OCI-LY7 (cell line): ENCODE measurements around the gene NOL8. TPM values are rescaled to one million over a fixed set of nuclear protein-coding genes. Genes with fewer than 3 reads are reported as not detected.

Source experiments
- BruUV-seq: library from RNA; stranded (reverse); fragments of 400-500 nt; replicated peaks from 2 replicates; lab custom pipeline; 2021; lab: Mats Ljungman, UMichigan
- CTCF ChIA-PET: fragments of 300-600 bp; sonication (Branson Sonifier 250); formaldehyde crosslinking; loops from one replicate; lab custom pipeline; 2022; ENCODE audit warnings: antibody characterized with exemption; ENCODE audit not compliant: unreplicated experiment; lab: Charles Lee
- POLR2A ChIA-PET: fragments of 300-600 bp; sonication (Branson Sonifier 250); formaldehyde crosslinking; loops from one replicate; lab custom pipeline; 2022; ENCODE audit warnings: antibody characterized with exemption; lab: Charles Lee
- DNase-seq: peaks from one replicate; pipeline ENCODE4 v3.0.0-alpha.2; 2015; ENCODE audit warnings: low spot score
- H2AFZ ChIP-seq: fragments of 200-600 bp; sonication (generic), shearing (Covaris generic); 2 replicates; pipeline ENCODE4 v1.6.1; 2014; ENCODE audit warnings: mild to moderate bottlenecking, antibody characterized with exemption, low read length, moderate library complexity
- H3K27ac ChIP-seq: fragments of 200-600 bp; sonication (generic); 2 replicates; pipeline ENCODE4 v1.5.1; 2014; ENCODE audit warnings: mixed run types, low read depth, mild to moderate bottlenecking, moderate library complexity, low read length, inconsistent platforms; ENCODE audit not compliant: poor library complexity, severe bottlenecking
- H3K36me3 ChIP-seq: fragments of 200-600 bp; sonication (generic); 2 replicates; pipeline ENCODE4 v1.6.1; 2014; ENCODE audit warnings: mild to moderate bottlenecking, antibody characterized with exemption, low read length, moderate library complexity, mixed read lengths; ENCODE audit not compliant: insufficient read depth
- H3K4me1 ChIP-seq: fragments of 200-600 bp; sonication (generic); 2 replicates; pipeline ENCODE4 v1.5.1; 2014; ENCODE audit warnings: mild to moderate bottlenecking, low read length; ENCODE audit not compliant: insufficient read depth, poor library complexity, severe bottlenecking
- H3K4me2 ChIP-seq: fragments of 200-600 bp; sonication (generic); 2 replicates; pipeline ENCODE4 v1.6.1; 2014; ENCODE audit warnings: mild to moderate bottlenecking, low read length
- H3K4me3 ChIP-seq: fragments of 200-600 bp; sonication (generic); 2 replicates; pipeline ENCODE4 v1.5.1; 2014; ENCODE audit warnings: mild to moderate bottlenecking, low read depth, low read length; ENCODE audit not compliant: poor library complexity, severe bottlenecking
- H3K79me2 ChIP-seq: fragments of 200-600 bp; sonication (generic); 2 replicates; pipeline ENCODE4 v1.6.1; 2016; ENCODE audit warnings: low read depth, mild to moderate bottlenecking, low read length, moderate library complexity, mixed read lengths; ENCODE audit not compliant: insufficient read depth
- H3K9me2 ChIP-seq: fragments of 200-600 bp; sonication (generic); 2 replicates; pipeline ENCODE4 v1.6.1; 2016; ENCODE audit warnings: mild to moderate bottlenecking, low read length, mixed read lengths; ENCODE audit not compliant: insufficient read depth
- H3K9me3 ChIP-seq: fragments of 200-600 bp; sonication (generic); 2 replicates; pipeline ENCODE4 v1.6.1; 2014; ENCODE audit warnings: mild to moderate bottlenecking, mixed run types, low read length, mixed read lengths
- H4K20me1 ChIP-seq: fragments of 200-600 bp; sonication (generic); 2 replicates; pipeline ENCODE4 v1.6.1; 2014; ENCODE audit warnings: mild to moderate bottlenecking, antibody characterized with exemption, low read length, moderate library complexity, mixed read lengths; ENCODE audit not compliant: insufficient read depth
- EZH2phosphoT487 ChIP-seq: fragments of 200-600 bp; sonication (generic); IDR thresholded peaks from 2 replicates; pipeline ENCODE4 v1.6.1; 2018; ENCODE audit warnings: low read depth, borderline replicate concordance, mild to moderate bottlenecking, mixed run types, antibody characterized with exemption, low read length, moderate library complexity, mixed read lengths
- intact Hi-C: fragments of 100-400 bp; cut with micrococcal nuclease; formaldehyde crosslinking; loops from one replicate; pipeline ENCODE4 v1.10.0; 2022; ENCODE audit not compliant: unreplicated experiment
- total RNA-seq, 2 experiments: library from RNA; depleted of rRNA in 1 of 2; stranded (reverse); fragments of >200 nt in 1 of 2; shearing (Covaris generic) in 1 of 2; gene quantifications; 2 replicates each; pipeline ENCODE4 v1.2.3, GENCODE V29; 2014 to 2022
- TF ChIP-seq, protein P1 (sequence below): fragments of 200-600 bp; sonication (generic); conservative IDR thresholded peaks from 2 replicates; pipeline ENCODE4 v1.5.1; 2014; ENCODE audit warnings: mild to moderate bottlenecking, antibody characterized with exemption, low read length, moderate library complexity, mixed read lengths

Gene NOL8
- total RNA-seq, 2 experiments from 2014 or later: 29.3 to 63.6 TPM

DNA sequence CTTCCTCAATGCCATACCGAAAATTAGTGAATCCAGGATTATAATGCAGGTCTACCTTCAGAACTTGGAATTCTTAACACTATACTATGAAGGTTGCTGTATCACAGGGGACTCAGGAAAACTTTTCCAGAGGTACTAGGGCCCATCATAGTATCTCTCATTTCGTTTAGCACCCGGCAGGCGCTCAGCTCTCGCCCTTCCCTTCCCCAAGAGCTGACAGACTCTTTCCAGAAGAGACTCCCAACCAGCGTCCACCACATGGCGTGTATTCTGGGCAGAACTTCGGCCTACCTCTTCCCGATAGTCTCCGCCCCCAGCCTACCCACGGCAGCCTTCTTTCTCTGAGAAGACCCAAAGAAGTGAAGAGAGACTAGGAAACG, 271 bp downstream of the NOL8 start:
- intact Hi-C loops: loop anchor here (1.0 to 10.0 kb wide), 2 partner anchors 32 to 190 kb away; partner anchors contain the start of gene IARS1
- Histone ChIP-seq H2AFZ (peak overlapping the region; percentile 81), H3K9me3 (no peaks in the 10 kb centered on the region), H3K36me3 (peaks cover 31% of the 10 kb centered on the region), H3K27ac (peak overlapping the region; percentile 61), H4K20me1 (no peaks in the 10 kb centered on the region), H3K9me2 (no peaks in the 10 kb centered on the region), H3K4me1 (peaks cover 29% of the 10 kb centered on the region), H3K79me2 (peaks cover 71% of the 10 kb centered on the region), H3K4me3 (peak overlapping the region; percentile 92), H3K4me2 (peak overlapping the region; percentile 84)
- TF ChIP-seq EZH2phosphoT487: no peak
- TF ChIP-seq, protein P1, sequence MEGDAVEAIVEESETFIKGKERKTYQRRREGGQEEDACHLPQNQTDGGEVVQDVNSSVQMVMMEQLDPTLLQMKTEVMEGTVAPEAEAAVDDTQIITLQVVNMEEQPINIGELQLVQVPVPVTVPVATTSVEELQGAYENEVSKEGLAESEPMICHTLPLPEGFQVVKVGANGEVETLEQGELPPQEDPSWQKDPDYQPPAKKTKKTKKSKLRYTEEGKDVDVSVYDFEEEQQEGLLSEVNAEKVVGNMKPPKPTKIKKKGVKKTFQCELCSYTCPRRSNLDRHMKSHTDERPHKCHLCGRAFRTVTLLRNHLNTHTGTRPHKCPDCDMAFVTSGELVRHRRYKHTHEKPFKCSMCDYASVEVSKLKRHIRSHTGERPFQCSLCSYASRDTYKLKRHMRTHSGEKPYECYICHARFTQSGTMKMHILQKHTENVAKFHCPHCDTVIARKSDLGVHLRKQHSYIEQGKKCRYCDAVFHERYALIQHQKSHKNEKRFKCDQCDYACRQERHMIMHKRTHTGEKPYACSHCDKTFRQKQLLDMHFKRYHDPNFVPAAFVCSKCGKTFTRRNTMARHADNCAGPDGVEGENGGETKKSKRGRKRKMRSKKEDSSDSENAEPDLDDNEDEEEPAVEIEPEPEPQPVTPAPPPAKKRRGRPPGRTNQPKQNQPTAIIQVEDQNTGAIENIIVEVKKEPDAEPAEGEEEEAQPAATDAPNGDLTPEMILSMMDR: no peak
- BruUV-seq: TSS peak; percentile 83
- POLR2A ChIA-PET: interaction anchor here (1.4 kb wide), 1 partner anchor 23 kb away, joined by 4 read pairs; no protein-coding TSS in a partner anchor
- CTCF ChIA-PET: interaction anchor here (0.6 kb wide), 1 partner anchor 144 kb away, joined by 3 read pairs; no protein-coding TSS in a partner anchor
- no peak for DNase-seq

DNA sequence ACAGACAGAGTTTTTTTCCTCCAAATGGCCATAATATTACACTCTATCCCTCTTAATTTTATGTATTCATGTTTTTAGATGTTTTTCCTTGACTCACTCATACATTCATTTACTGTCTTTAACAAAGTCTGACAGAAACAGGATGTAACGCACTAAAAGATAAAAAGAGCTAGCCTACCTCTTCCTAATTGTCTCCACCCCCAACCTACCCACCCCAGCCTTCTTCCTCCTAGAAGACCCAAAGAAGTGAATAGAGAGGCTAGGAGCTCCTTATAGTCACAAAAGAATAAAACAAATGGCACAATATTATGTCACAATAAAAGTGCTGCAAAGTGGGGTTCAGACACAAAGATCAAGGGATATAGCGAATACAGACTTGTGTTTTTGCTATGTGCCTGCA, 719 bp downstream of the NOL8 start:
- POLR2A ChIA-PET: interaction anchor here (1.4 kb wide), 1 partner anchor 22 kb away, joined by 4 read pairs; no protein-coding TSS in a partner anchor
- DNase-seq: peak; percentile 10
- TF ChIP-seq, protein P1: no peak
- no peak for TF ChIP-seq EZH2phosphoT487

DNA sequence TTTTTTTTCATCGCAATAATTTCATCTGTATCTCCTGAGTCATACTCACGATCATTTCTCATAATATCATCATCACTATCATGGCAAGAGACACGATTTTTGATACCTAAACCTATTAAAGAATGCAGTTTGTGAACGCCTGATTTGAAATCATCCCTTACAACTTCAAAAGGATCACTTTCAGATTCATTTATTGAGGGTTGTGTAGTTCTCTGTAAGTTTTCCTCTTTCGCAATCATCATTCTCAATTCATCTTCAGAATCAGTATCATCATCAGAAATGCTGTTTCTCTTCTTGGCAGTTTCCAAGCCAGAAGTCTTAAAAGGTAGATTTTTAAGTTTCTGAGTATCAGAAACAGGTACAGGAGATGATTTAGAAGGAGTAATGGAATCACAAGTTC, 9.7 kb downstream of the NOL8 start:
- no peak for DNase-seq
- BruUV-seq: no TSS peak
- Histone ChIP-seq H3K79me2 (peaks cover 7% of the 10 kb centered on the region; the same call in 1 of the 2 replicates), H3K9me3 (no peaks in the 10 kb centered on the region), H3K4me3 (no peak overlapping the region), H3K4me1 (no peaks in the 10 kb centered on the region), H3K27ac (no peak overlapping the region), H2AFZ (no peak overlapping the region), H3K4me2 (no peak overlapping the region), H3K36me3 (peaks cover 93% of the 10 kb centered on the region), H4K20me1 (peaks cover 5% of the 10 kb centered on the region), H3K9me2 (no peaks in the 10 kb centered on the region)
- TF ChIP-seq EZH2phosphoT487: no peak
- TF ChIP-seq, protein P1: no peak
- ChIA-PET POLR2A (interaction anchor here (0.6 kb wide), 1 partner anchor 18 kb away, joined by 4 read pairs; no protein-coding TSS in a partner anchor), CTCF (no interaction called here)
- intact Hi-C loops: no loop called here

More for the DNA sequence above, 719 bp downstream of the NOL8 start:
- no peaks in the 10 kb centered on the region for H3K9me3 ChIP-seq
- H4K20me1 ChIP-seq: no peaks in the 10 kb centered on the region
- peak overlapping the region; percentile 92 for H3K4me3 ChIP-seq
- intact Hi-C loops: loop anchor here (10.0 kb wide), 1 partner anchor 190 kb away; no protein-coding TSS in a partner anchor
- H3K27ac ChIP-seq: peak overlapping the region; percentile 61
- H3K4me2 ChIP-seq: peak overlapping the region; percentile 84
- peaks cover 69% of the 10 kb centered on the region for H3K79me2 ChIP-seq
- peaks cover 36% of the 10 kb centered on the region for H3K36me3 ChIP-seq
- BruUV-seq: no TSS peak
- no peaks in the 10 kb centered on the region for H3K9me2 ChIP-seq
- CTCF ChIA-PET: no interaction called here
- H3K4me1 ChIP-seq: peaks cover 29% of the 10 kb centered on the region
- peak overlapping the region; percentile 81; the same call in 1 of the 2 replicates for H2AFZ ChIP-seq
